ENCODE results near the gene SIAH3. TPM values are rescaled to one million over a fixed set of nuclear protein-coding genes. Genes with fewer than 3 reads are reported as not detected.
A peak's percentile ranks its signal among the peaks of the same experiment; 100 is the strongest.

Gene SIAH3
- not detected for total RNA-seq
- under 1 TPM in 1 of 4 donors, not detected in 3; 0.03 TPM for polyA plus RNA-seq

GRCh38 chr13:45851171-45851921 is at the start of gene SIAH3:
Gene SIAH3, minus strand, starts transcription at chr13:45851753. Its CDS starts 124 bp downstream, at chr13:45851629.
- Histone ChIP-seq H3K4me1 (ENCODE audit: control insufficient read depth, insufficient read depth, low read length, poor library complexity, severe bottlenecking) (peaks cover 17% of the 10 kb centered on the region), H3K27me3 (ENCODE audit: control insufficient read depth, insufficient read depth, low read length) (peaks cover 36% of the 10 kb centered on the region), H3K27ac (ENCODE audit: insufficient read depth, low read length, poor library complexity, severe bottlenecking) (no peak within 1 kb of the TSS), H3K36me3 (ENCODE audit: control insufficient read depth, insufficient read depth, low read length) (no peaks in the 10 kb centered on the region), H3K4me3 (ENCODE audit: low read depth, low read length) (peak within 1 kb of the TSS; percentile 31), H3K9me3 (ENCODE audit: control insufficient read depth in 2 of 2, low read length in 2 of 2) (peaks cover 0 to 10% of the 10 kb centered on the region in 2 experiments)
- Mint-ChIP-seq H3K4me1 (peaks cover 7 to 46% (median 17%) of the 10 kb centered on the region in 4 donors), H3K27me3 (peaks cover 81% of the 10 kb centered on the region), H3K27ac (peak within 1 kb of the TSS in 2 of 3 donors; percentile 59 to 95), H3K36me3 (no peaks in the 10 kb centered on the region), H3K9me3 (peaks cover 0 to 13% (median 7%) of the 10 kb centered on the region in 7 donors), H3K4me3 (peak within 1 kb of the TSS in 3 of 4 donors; percentile 84 to 87 (median 86))
- ATAC-seq (ENCODE audit: low read depth in 2 of 2), result peak; percentile 14 to 33
- peak in 1 of 3 donors; percentile 4 for DNase-seq

- no peak for DNase-seq
- no peaks in the 10 kb centered on the region for H3K36me3 ChIP-seq (ENCODE audit: control insufficient read depth, insufficient read depth, low read length)
- no peaks in the 10 kb centered on the region for H3K36me3 Mint-ChIP-seq
- H3K27me3 ChIP-seq (ENCODE audit: control insufficient read depth, insufficient read depth, low read length), result peaks cover 9% of the 10 kb centered on the region
- H3K4me1 ChIP-seq (ENCODE audit: control insufficient read depth, insufficient read depth, low read length, poor library complexity, severe bottlenecking), result no peaks in the 10 kb centered on the region
- no peak overlapping the region for H3K27ac ChIP-seq (ENCODE audit: insufficient read depth, low read length, poor library complexity, severe bottlenecking)
- no peaks in the 10 kb centered on the region for H3K4me1 Mint-ChIP-seq
- no peak overlapping the region for H3K4me3 Mint-ChIP-seq
- no peaks in the 10 kb centered on the region for H3K9me3 ChIP-seq (ENCODE audit: control insufficient read depth in 2 of 2, low read length in 2 of 2)
- ATAC-seq (ENCODE audit: low read depth in 2 of 2), result no peak
- H3K9me3 Mint-ChIP-seq, result peaks cover 0 to 4% (median 0%) of the 10 kb centered on the region in 7 donors
- no peak overlapping the region for H3K4me3 ChIP-seq (ENCODE audit: low read depth, low read length)
- no peak overlapping the region for H3K27ac Mint-ChIP-seq
- H3K27me3 Mint-ChIP-seq, result peaks cover 50% of the 10 kb centered on the region
Measured at GRCh38 chr13:45899406-45899805, 47.9 kb upstream of the SIAH3 start.

- Mint-ChIP-seq H3K27ac (no peak overlapping the region), H3K36me3 (no peaks in the 10 kb centered on the region), H3K9me3 (peaks cover 0 to 4% (median 0%) of the 10 kb centered on the region in 7 donors), H3K4me1 (no peaks in the 10 kb centered on the region), H3K27me3 (peaks cover 43% of the 10 kb centered on the region), H3K4me3 (peak overlapping the region in 1 of 4 donors; percentile 17)
- no peaks in the 10 kb centered on the region for H3K4me1 ChIP-seq (ENCODE audit: control insufficient read depth, insufficient read depth, low read length, poor library complexity, severe bottlenecking)
- no peak for ATAC-seq (ENCODE audit: low read depth in 2 of 2)
- no peak for DNase-seq
- no peaks in the 10 kb centered on the region for H3K9me3 ChIP-seq (ENCODE audit: control insufficient read depth in 2 of 2, low read length in 2 of 2)
- no peak overlapping the region for H3K27ac ChIP-seq (ENCODE audit: insufficient read depth, low read length, poor library complexity, severe bottlenecking)
- H3K4me3 ChIP-seq (ENCODE audit: low read depth, low read length), result no peak overlapping the region
- H3K27me3 ChIP-seq (ENCODE audit: control insufficient read depth, insufficient read depth, low read length), result peaks cover 9% of the 10 kb centered on the region
- no peaks in the 10 kb centered on the region for H3K36me3 ChIP-seq (ENCODE audit: control insufficient read depth, insufficient read depth, low read length)
Measured at GRCh38 chr13:45897562-45897961, 46.0 kb upstream of the SIAH3 start.

GRCh38 chr13:45896285-45896684 is 44.7 kb upstream of the SIAH3 start:
- Histone ChIP-seq H3K27me3 (ENCODE audit: control insufficient read depth, insufficient read depth, low read length) (peaks cover 13% of the 10 kb centered on the region), H3K4me3 (ENCODE audit: low read depth, low read length) (no peak overlapping the region), H3K36me3 (ENCODE audit: control insufficient read depth, insufficient read depth, low read length) (no peaks in the 10 kb centered on the region), H3K4me1 (ENCODE audit: control insufficient read depth, insufficient read depth, low read length, poor library complexity, severe bottlenecking) (no peaks in the 10 kb centered on the region), H3K27ac (ENCODE audit: insufficient read depth, low read length, poor library complexity, severe bottlenecking) (no peak overlapping the region), H3K9me3 (ENCODE audit: control insufficient read depth in 2 of 2, low read length in 2 of 2) (no peaks in the 10 kb centered on the region)
- no peaks in the 10 kb centered on the region for H3K4me1 Mint-ChIP-seq
- H3K9me3 Mint-ChIP-seq, result peaks cover 0 to 4% (median 0%) of the 10 kb centered on the region in 7 donors
- H3K27me3 Mint-ChIP-seq, result peaks cover 48% of the 10 kb centered on the region
- DNase-seq, result no peak
- ATAC-seq (ENCODE audit: low read depth in 2 of 2), result no peak
- no peak overlapping the region for H3K27ac Mint-ChIP-seq
- H3K36me3 Mint-ChIP-seq, result no peaks in the 10 kb centered on the region
- no peak overlapping the region for H3K4me3 Mint-ChIP-seq

GRCh38 chr13:45895881-45896280 is 44.3 kb upstream of the SIAH3 start:
- Mint-ChIP-seq H3K4me1 (no peaks in the 10 kb centered on the region), H3K27ac (no peak overlapping the region), H3K36me3 (no peaks in the 10 kb centered on the region), H3K27me3 (peaks cover 52% of the 10 kb centered on the region), H3K9me3 (peaks cover 0 to 4% (median 0%) of the 10 kb centered on the region in 7 donors), H3K4me3 (no peak overlapping the region)
- Histone ChIP-seq H3K4me1 (ENCODE audit: control insufficient read depth, insufficient read depth, low read length, poor library complexity, severe bottlenecking) (no peaks in the 10 kb centered on the region), H3K9me3 (ENCODE audit: control insufficient read depth in 2 of 2, low read length in 2 of 2) (no peaks in the 10 kb centered on the region), H3K27ac (ENCODE audit: insufficient read depth, low read length, poor library complexity, severe bottlenecking) (no peak overlapping the region), H3K4me3 (ENCODE audit: low read depth, low read length) (no peak overlapping the region), H3K36me3 (ENCODE audit: control insufficient read depth, insufficient read depth, low read length) (no peaks in the 10 kb centered on the region), H3K27me3 (ENCODE audit: control insufficient read depth, insufficient read depth, low read length) (peaks cover 13% of the 10 kb centered on the region)
- ATAC-seq (ENCODE audit: low read depth in 2 of 2) (no peak), DNase-seq (no peak)

- Mint-ChIP-seq H3K27me3 (peaks cover 36% of the 10 kb centered on the region), H3K4me3 (no peak overlapping the region), H3K27ac (no peak overlapping the region), H3K4me1 (no peaks in the 10 kb centered on the region), H3K36me3 (no peaks in the 10 kb centered on the region), H3K9me3 (peaks cover 0 to 4% (median 0%) of the 10 kb centered on the region in 7 donors)
- no peak for DNase-seq
- H3K9me3 ChIP-seq (ENCODE audit: control insufficient read depth in 2 of 2, low read length in 2 of 2), result no peaks in the 10 kb centered on the region
- no peaks in the 10 kb centered on the region for H3K36me3 ChIP-seq (ENCODE audit: control insufficient read depth, insufficient read depth, low read length)
- no peaks in the 10 kb centered on the region for H3K4me1 ChIP-seq (ENCODE audit: control insufficient read depth, insufficient read depth, low read length, poor library complexity, severe bottlenecking)
- H3K27me3 ChIP-seq (ENCODE audit: control insufficient read depth, insufficient read depth, low read length), result peaks cover 6% of the 10 kb centered on the region
- H3K4me3 ChIP-seq (ENCODE audit: low read depth, low read length), result no peak overlapping the region
- H3K27ac ChIP-seq (ENCODE audit: insufficient read depth, low read length, poor library complexity, severe bottlenecking), result no peak overlapping the region
- no peak for ATAC-seq (ENCODE audit: low read depth in 2 of 2)
Measured at GRCh38 chr13:45892513-45892912, 41.0 kb upstream of the SIAH3 start.

- DNase-seq, result no peak
- Mint-ChIP-seq H3K27ac (no peak overlapping the region), H3K36me3 (no peaks in the 10 kb centered on the region), H3K4me1 (no peaks in the 10 kb centered on the region), H3K27me3 (peaks cover 27% of the 10 kb centered on the region), H3K4me3 (no peak overlapping the region), H3K9me3 (peaks cover 0 to 2% (median 0%) of the 10 kb centered on the region in 7 donors)
- H3K36me3 ChIP-seq (ENCODE audit: control insufficient read depth, insufficient read depth, low read length), result no peaks in the 10 kb centered on the region
- H3K4me3 ChIP-seq (ENCODE audit: low read depth, low read length), result no peak overlapping the region
- no peak overlapping the region for H3K27ac ChIP-seq (ENCODE audit: insufficient read depth, low read length, poor library complexity, severe bottlenecking)
- peaks cover 5% of the 10 kb centered on the region for H3K27me3 ChIP-seq (ENCODE audit: control insufficient read depth, insufficient read depth, low read length)
- no peaks in the 10 kb centered on the region for H3K9me3 ChIP-seq (ENCODE audit: control insufficient read depth in 2 of 2, low read length in 2 of 2)
- ATAC-seq (ENCODE audit: low read depth in 2 of 2), result no peak
- no peaks in the 10 kb centered on the region for H3K4me1 ChIP-seq (ENCODE audit: control insufficient read depth, insufficient read depth, low read length, poor library complexity, severe bottlenecking)
Measured at GRCh38 chr13:45889590-45890243, 38.2 kb upstream of the SIAH3 start.

Data from CD4-positive, CD25-positive, alpha-beta regulatory T cell (primary cell).